IMR-90 (cell line): ENCODE measurements around the gene ZSCAN5B. TPM values are rescaled to one million over a fixed set of nuclear protein-coding genes. Genes with fewer than 3 reads are reported as not detected.

Experiments
- ATAC-seq: fragments of 200-7000 bp; cut with Tn5 transposase; 2 replicates; pipeline ENCODE4 v1.9.1; 2020; ENCODE audit warnings: low read depth, mild to moderate bottlenecking, moderate library complexity
- BruUV-seq: library from RNA; stranded (reverse); fragments of 400-500 nt; replicated peaks from 2 replicates; lab custom pipeline; 2021; lab: Mats Ljungman, UMichigan
- CTCF ChIA-PET: fragments of 300-600 bp; formaldehyde crosslinking; extraction: SDS; loops from one replicate; lab custom pipeline; 2021; ENCODE audit warnings: antibody characterized with exemption; lab: Yijun Ruan, JAX
- POLR2A ChIA-PET: fragments of 300-600 bp; sonication (Branson Sonifier 250); formaldehyde crosslinking; loops from one replicate; lab custom pipeline; 2022; ENCODE audit warnings: antibody characterized with exemption; ENCODE audit not compliant: unreplicated experiment; lab: Charles Lee
- DNase-seq: peaks from one replicate; pipeline ENCODE4 v3.0.0; 2013
- H2AFZ ChIP-seq: replicated peaks from 2 replicates; pipeline ENCODE3; 2013; ENCODE audit warnings: low read length, mild to moderate bottlenecking; ENCODE audit not compliant: poor library complexity
- H2AK5ac ChIP-seq: 2 replicates; pipeline ENCODE4 v1.6.1; 2013; ENCODE audit warnings: low read depth, low read length, inconsistent platforms
- H2AK9ac ChIP-seq: replicated peaks from 2 replicates; pipeline ENCODE3; 2013; ENCODE audit warnings: mild to moderate bottlenecking, low read depth, low read length, moderate library complexity; ENCODE audit not compliant: poor library complexity
- H2BK120ac ChIP-seq: 2 replicates; pipeline ENCODE4 v1.6.1; 2013; ENCODE audit warnings: low read depth, low read length, inconsistent platforms
- H2BK15ac ChIP-seq: 3 replicates; pipeline ENCODE4 v1.6.1; 2013; ENCODE audit warnings: low read depth, low read length, inconsistent platforms
- H2BK20ac ChIP-seq: 2 replicates; pipeline ENCODE4 v1.6.1; 2013; ENCODE audit warnings: low read depth, mild to moderate bottlenecking, inconsistent platforms, low read length, moderate library complexity
- H2BK5ac ChIP-seq: 2 replicates; pipeline ENCODE4 v1.6.1; 2013; ENCODE audit warnings: mild to moderate bottlenecking, low read depth, low read length, inconsistent platforms; ENCODE audit not compliant: poor library complexity, severe bottlenecking
- H3K14ac ChIP-seq: replicated peaks from 2 replicates; pipeline ENCODE4 v1.6.1; 2013; ENCODE audit warnings: low read depth, low read length, inconsistent platforms
- H3K18ac ChIP-seq: 2 replicates; pipeline ENCODE4 v1.6.1; 2013; ENCODE audit warnings: low read depth, low read length, control low read depth
- H3K23ac ChIP-seq: 2 replicates; pipeline ENCODE4 v1.6.1; 2013; ENCODE audit warnings: low read depth, low read length, inconsistent platforms
- H3K27ac ChIP-seq: 2 replicates; pipeline ENCODE4 v1.5.1; 2013; ENCODE audit warnings: mild to moderate bottlenecking, control low read depth, low read length; ENCODE audit not compliant: insufficient read depth
- H3K27me3 ChIP-seq: 2 replicates; pipeline ENCODE4 v1.6.1; 2013; ENCODE audit warnings: low read length; ENCODE audit not compliant: control insufficient read depth, insufficient read depth
- H3K36me3 ChIP-seq: 2 replicates; pipeline ENCODE4 v1.6.1; 2013; ENCODE audit warnings: low read length, mixed read lengths; ENCODE audit not compliant: control insufficient read depth, insufficient read depth
- H3K4ac ChIP-seq: 2 replicates; pipeline ENCODE4 v1.6.1; 2013; ENCODE audit warnings: low read depth, low read length, inconsistent platforms
- H3K4me1 ChIP-seq: 2 replicates; pipeline ENCODE4 v1.6.1; 2013; ENCODE audit warnings: low read length, mixed read lengths; ENCODE audit not compliant: control insufficient read depth, insufficient read depth
- H3K4me2 ChIP-seq: 2 replicates; pipeline ENCODE4 v1.6.1; 2013; ENCODE audit warnings: low read depth, mild to moderate bottlenecking, control low read depth, low read length, moderate library complexity
- H3K4me3 ChIP-seq: 2 replicates; pipeline ENCODE4 v1.5.1; 2013; ENCODE audit warnings: low read depth, mild to moderate bottlenecking, control low read depth, low read length, moderate library complexity; ENCODE audit not compliant: insufficient read depth
- H3K56ac ChIP-seq: 2 replicates; pipeline ENCODE4 v1.6.1; 2013; ENCODE audit warnings: low read length, inconsistent platforms; ENCODE audit not compliant: insufficient read depth; ENCODE audit errors: extremely low read depth
- H3K79me1 ChIP-seq, 2 experiments: 2 replicates each; pipeline ENCODE4 v1.6.1; 2013; ENCODE audit warnings: low read length in 2 of 2, inconsistent platforms in 1 of 2, low read depth in 1 of 2
- H3K9ac ChIP-seq: 2 replicates; pipeline ENCODE4 v1.6.1; 2013; ENCODE audit warnings: low read depth, low read length, control low read depth
- H3K9me1 ChIP-seq: 2 replicates; pipeline ENCODE4 v1.6.1; 2013; ENCODE audit warnings: low read length, inconsistent platforms; ENCODE audit not compliant: insufficient read depth
- H3K9me3 ChIP-seq: 2 replicates; pipeline ENCODE4 v1.6.1; 2013; ENCODE audit warnings: low read length; ENCODE audit not compliant: control insufficient read depth, insufficient read depth
- H4K20me1 ChIP-seq: 2 replicates; pipeline ENCODE4 v1.6.1; 2013; ENCODE audit warnings: low read length, inconsistent platforms; ENCODE audit not compliant: insufficient read depth
- H4K5ac ChIP-seq: 2 replicates; pipeline ENCODE4 v1.6.1; 2013; ENCODE audit warnings: mild to moderate bottlenecking, low read depth, low read length, control low read depth
- H4K8ac ChIP-seq, 2 experiments: 2 replicates each; pipeline ENCODE4 v1.6.1; 2013; ENCODE audit warnings: low read depth in 2 of 2, low read length in 2 of 2, control low read depth in 1 of 2, inconsistent platforms in 1 of 2
- H4K91ac ChIP-seq: 2 replicates; pipeline ENCODE4 v1.6.1; 2013; ENCODE audit warnings: low read depth, low read length, inconsistent platforms; ENCODE audit not compliant: insufficient read depth
- BHLHE40 ChIP-seq: fragments of 150-350 bp; IDR thresholded peaks from 2 replicates; pipeline ENCODE4 v1.6.1; 2016; ENCODE audit warnings: mild to moderate bottlenecking, low read depth, low read length
- CEBPB ChIP-seq: IDR thresholded peaks from 2 replicates; pipeline ENCODE4 v1.6.1; 2012; ENCODE audit warnings: low read depth, low read length, improper control_type of control experiment
- FOS ChIP-seq: fragments of 150-350 bp; IDR thresholded peaks from 2 replicates; pipeline ENCODE4 v1.6.1; 2016; ENCODE audit warnings: low read depth, low read length
- MAFK ChIP-seq: IDR thresholded peaks from 2 replicates; pipeline ENCODE4 v1.6.1; 2012; ENCODE audit warnings: low read depth, low read length, improper control_type of control experiment
- NFE2L2 ChIP-seq: fragments of 150-350 bp; IDR thresholded peaks from 2 replicates; pipeline ENCODE4 v1.6.1; 2016; ENCODE audit warnings: low read depth, mild to moderate bottlenecking, low read length
- RFX5 ChIP-seq: IDR thresholded peaks from 2 replicates; pipeline ENCODE4 v1.8.0; 2012; ENCODE audit warnings: low read depth, mild to moderate bottlenecking, low read length, moderate library complexity
- SMC3 ChIP-seq: fragments of 150-350 bp; IDR thresholded peaks from 2 replicates; pipeline ENCODE4 v1.6.1; 2016; ENCODE audit warnings: low read depth, mild to moderate bottlenecking, antibody characterized with exemption, low read length, moderate library complexity
- WGBS, 2 experiments: methylation state at CpG; one replicate each; pipeline versions ENCODE4 v1.1.5 to v1.1.7; 2013; ENCODE audit warnings: missing lambda C conversion rate in 2 of 2; ENCODE audit not compliant: insufficient read length in 1 of 2; ENCODE audit errors: extremely low coverage in 2 of 2; 5-methylcytosine and 5-hydroxymethylcytosine counted together
- dilution Hi-C: fragments of 300-500 bp; cut with HindIII; formaldehyde crosslinking; loops from one replicate; pipeline ENCODE4 v1.14.3; 2018; ENCODE audit warnings: low sequenced_read_pairs; ENCODE audit not compliant: unreplicated experiment
- in situ Hi-C: fragments of 300-500 bp; cut with MboI; formaldehyde crosslinking; loops from 3 replicates; pipeline ENCODE4 v1.14.3; 2019; ENCODE audit warnings: low sequenced_read_pairs, inconsistent platforms, mixed read lengths
- intact Hi-C: fragments of 100-400 bp; cut with micrococcal nuclease; formaldehyde crosslinking; loops from 2 replicates; pipeline ENCODE4 v1.10.0; 2022
- polyA plus RNA-seq, 3 experiments: library from polyadenylated mRNA; depleted of rRNA; stranded (reverse); fragments of >200 nt; gene quantifications; 2 replicates each; pipeline ENCODE4 v1.2.3, GENCODE V29; 2012; ENCODE audit warnings: low replicate concordance in 1 of 3
- total RNA-seq: library from RNA; depleted of rRNA; stranded (reverse); fragments of >200 nt; gene quantifications from 2 replicates; pipeline ENCODE4 v1.2.3, GENCODE V29; 2012
- TF ChIP-seq, protein P1 (sequence below): fragments of 150-350 bp; IDR thresholded peaks from 2 replicates; pipeline ENCODE4 v1.6.1; 2016; ENCODE audit warnings: low read depth, mild to moderate bottlenecking, low read length, moderate library complexity, borderline replicate concordance

Gene ZSCAN5B
- total and polyA plus RNA-seq, 2 of the 4 experiments (the other 2 are of a cell fraction) = not detected

- H2BK15ac ChIP-seq = no peak overlapping the region
- H3K14ac ChIP-seq = no peak overlapping the region
- ChIA-PET POLR2A (no interaction called here), CTCF (no interaction called here)
- H4K8ac ChIP-seq = no peak overlapping the region
- in situ Hi-C loops (loop anchor here (25.0 kb wide), 2 partner anchors 462 to 1687 kb away; partner anchors contain the start of genes CDC42EP5, EPN1 and LENG9), dilution Hi-C loops (no loop called here), intact Hi-C loops (no loop called here)
- no peak overlapping the region for H4K91ac ChIP-seq
- no peak overlapping the region for H3K4me2 ChIP-seq
- H3K79me1 ChIP-seq = peaks cover 25 to 35% of the 10 kb centered on the region in 2 experiments
- no peak overlapping the region for H3K9ac ChIP-seq
- DNase-seq (no peak), ATAC-seq (no peak)
- H3K27me3 ChIP-seq = no peaks in the 10 kb centered on the region
- peaks cover 23% of the 10 kb centered on the region for H4K20me1 ChIP-seq
- H2BK5ac ChIP-seq = no peak overlapping the region
- H4K5ac ChIP-seq = no peak overlapping the region
- no peak overlapping the region for H2AK5ac ChIP-seq
- H2AK9ac ChIP-seq = no peak overlapping the region
- 92% methylated on average over 4 of the region's 5 CpGs; no CpG with 5 or more reads in 1 of the 2 experiments for WGBS, 2 experiments
- no peak overlapping the region for H3K27ac ChIP-seq
- no peak overlapping the region for H3K23ac ChIP-seq
- no peak overlapping the region for H3K56ac ChIP-seq
- peaks cover 5% of the 10 kb centered on the region; the same call in 1 of the 2 replicates for H3K4me1 ChIP-seq
- H3K36me3 ChIP-seq = peaks cover 33% of the 10 kb centered on the region
- no peak overlapping the region for H2BK20ac ChIP-seq
- no peak overlapping the region for H3K4me3 ChIP-seq
- H3K9me3 ChIP-seq = no peaks in the 10 kb centered on the region
- no TSS peak for BruUV-seq
- H2BK120ac ChIP-seq = no peak overlapping the region
- TF ChIP-seq SMC3 = no peak
- TF ChIP-seq MAFK = no peak
- TF ChIP-seq, protein P1, sequence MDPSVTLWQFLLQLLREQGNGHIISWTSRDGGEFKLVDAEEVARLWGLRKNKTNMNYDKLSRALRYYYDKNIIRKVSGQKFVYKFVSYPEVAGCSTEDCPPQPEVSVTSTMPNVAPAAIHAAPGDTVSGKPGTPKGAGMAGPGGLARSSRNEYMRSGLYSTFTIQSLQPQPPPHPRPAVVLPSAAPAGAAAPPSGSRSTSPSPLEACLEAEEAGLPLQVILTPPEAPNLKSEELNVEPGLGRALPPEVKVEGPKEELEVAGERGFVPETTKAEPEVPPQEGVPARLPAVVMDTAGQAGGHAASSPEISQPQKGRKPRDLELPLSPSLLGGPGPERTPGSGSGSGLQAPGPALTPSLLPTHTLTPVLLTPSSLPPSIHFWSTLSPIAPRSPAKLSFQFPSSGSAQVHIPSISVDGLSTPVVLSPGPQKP = no peak
- no peak for TF ChIP-seq RFX5
- no peak for TF ChIP-seq NFE2L2
- TF ChIP-seq CEBPB = no peak
- no peak for TF ChIP-seq BHLHE40
- no peak for TF ChIP-seq FOS
- H3K18ac ChIP-seq = no peak overlapping the region
- peaks cover 10% of the 10 kb centered on the region; the same call in 1 of the 2 replicates for H3K9me1 ChIP-seq
- no peak overlapping the region for H2AFZ ChIP-seq
- no peak overlapping the region for H3K4ac ChIP-seq
Observed at GRCh38 chr19:56149656-56150038, 47.9 kb downstream of the ZSCAN5B start.
